Activated CD8-positive, alpha-beta memory T cell treated with anti-CD3 and anti-CD28 coated beads, Interleukin-2, amount 50 U/mL, for 1 hour (primary cell): ENCODE data around the gene EGFL7.
"Not testable (repeated sequence)": the region's sequence is repeated elsewhere in the genome, so short reads cannot be mapped to it uniquely, and the experiment has no call there.

Experiments
- DNase-seq: peaks from one replicate; pipeline ENCODE4 v3.0.0-alpha.2; 2020; ENCODE audit errors: extremely low read depth

The EGFL7 gene

DNA sequence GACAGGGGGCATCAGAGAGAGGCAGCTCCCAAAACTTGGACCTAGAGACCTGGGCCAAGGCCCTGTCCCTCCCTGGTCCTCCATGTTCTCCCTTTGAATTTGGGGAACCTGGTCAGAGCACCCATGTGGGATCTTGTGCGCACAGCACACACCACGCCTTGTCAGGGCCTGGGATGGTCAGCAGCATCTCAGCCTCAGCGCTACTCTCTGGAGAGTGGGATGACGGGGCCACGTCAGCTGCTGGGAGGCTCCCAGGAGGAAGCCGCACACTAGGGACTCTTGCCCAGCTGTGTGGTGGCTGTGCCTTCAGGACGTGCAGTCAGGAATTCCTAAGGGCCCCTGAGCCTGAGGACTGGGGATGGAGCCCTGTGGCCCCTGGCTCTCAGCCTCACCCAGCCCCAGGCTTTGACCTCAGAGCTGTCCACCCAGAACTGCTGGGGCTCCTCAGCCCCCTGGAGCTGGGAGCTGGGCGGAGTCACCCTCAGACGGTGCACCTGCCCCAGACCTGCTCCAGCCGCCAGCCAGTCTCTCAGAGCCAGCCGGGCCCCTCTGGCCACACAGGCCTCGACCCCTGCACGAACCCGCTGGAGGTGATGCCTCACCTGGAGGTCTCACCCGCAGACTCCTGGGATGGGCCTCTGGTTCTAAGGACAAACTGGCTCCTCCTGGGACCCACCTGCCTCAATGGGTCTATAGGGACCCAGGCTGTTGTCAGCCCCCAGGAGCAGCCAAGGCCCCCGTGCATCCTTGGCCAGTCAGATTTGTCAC is 38.3 kb upstream of the EGFL7 start:
- no peak for DNase-seq

- no peak for DNase-seq
Measured at GRCh38 chr9:136625101-136626065, 37.3 kb upstream of the EGFL7 start.

- no peak for DNase-seq
Measured at GRCh38 chr9:136626066-136626725, 36.5 kb upstream of the EGFL7 start.

- DNase-seq = no peak
Measured at GRCh38 chr9:136626740-136627642, 35.7 kb upstream of the EGFL7 start.

GRCh38 chr9:136627703-136628102 is 35.0 kb upstream of the EGFL7 start:
- DNase-seq = no peak

DNA sequence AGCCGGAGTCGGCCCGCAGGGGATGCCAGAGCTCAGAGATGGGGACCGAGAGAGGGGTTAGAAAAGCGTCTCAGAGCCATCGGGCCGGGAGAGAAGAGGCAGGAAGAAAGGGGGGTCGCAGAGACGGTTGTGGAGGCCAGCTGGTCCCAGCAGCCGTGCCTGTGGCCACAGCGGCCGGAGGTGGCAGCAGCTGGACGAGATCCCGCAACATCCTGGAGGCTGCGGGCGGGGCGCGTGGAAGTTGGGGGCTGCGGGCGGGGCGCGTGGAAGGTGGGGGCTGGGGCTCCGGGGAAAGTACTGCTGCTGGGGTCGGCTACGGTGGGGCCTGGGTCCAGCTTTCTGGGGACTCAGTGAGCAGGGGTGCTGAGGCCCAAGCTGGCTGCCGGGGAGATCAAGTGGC is 34.4 kb upstream of the EGFL7 start:
- DNase-seq = no peak

- no peak for DNase-seq
Measured at GRCh38 chr9:136629001-136629878, 33.5 kb upstream of the EGFL7 start.

DNA sequence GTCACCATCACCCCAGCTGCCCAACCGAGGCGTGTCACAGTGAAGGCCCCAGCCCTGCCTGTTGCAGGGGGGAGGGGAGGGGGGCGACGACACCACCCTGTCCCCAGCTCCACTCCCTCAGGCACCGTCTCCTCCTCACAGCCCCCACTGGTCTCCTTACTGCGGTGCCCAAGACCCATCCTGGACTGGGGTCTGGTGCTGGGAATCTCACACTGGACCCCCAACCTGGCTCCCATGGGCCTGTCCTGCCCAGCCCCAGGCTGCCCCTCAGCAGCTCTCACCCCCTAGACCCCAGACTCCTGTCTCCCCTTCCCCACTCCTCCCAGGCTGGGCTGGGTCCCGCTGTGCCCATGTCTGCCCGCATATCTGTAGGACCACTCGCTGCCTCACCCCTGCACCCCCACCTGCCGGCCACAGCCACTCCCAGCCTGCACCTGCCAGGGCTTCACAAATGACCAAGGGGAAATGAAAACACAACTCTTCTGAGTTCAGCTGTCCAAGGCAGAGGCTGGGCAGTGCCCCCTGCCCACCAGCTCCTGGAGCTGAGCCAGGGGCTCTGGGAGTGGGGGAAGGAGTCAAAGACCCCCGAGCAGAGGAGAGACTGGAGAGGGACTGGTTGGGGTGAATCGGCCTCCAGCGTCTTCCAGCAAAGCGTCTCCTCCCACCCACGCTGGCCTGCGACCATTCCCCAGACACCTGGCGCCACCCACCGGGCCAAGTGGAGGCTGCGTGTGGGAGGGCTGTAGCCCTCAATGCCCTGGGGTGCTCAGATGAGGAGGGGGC is 32.6 kb upstream of the EGFL7 start:
- DNase-seq = no peak

- no peak for DNase-seq
Measured at GRCh38 chr9:136630662-136630992, 32.1 kb upstream of the EGFL7 start.

DNA sequence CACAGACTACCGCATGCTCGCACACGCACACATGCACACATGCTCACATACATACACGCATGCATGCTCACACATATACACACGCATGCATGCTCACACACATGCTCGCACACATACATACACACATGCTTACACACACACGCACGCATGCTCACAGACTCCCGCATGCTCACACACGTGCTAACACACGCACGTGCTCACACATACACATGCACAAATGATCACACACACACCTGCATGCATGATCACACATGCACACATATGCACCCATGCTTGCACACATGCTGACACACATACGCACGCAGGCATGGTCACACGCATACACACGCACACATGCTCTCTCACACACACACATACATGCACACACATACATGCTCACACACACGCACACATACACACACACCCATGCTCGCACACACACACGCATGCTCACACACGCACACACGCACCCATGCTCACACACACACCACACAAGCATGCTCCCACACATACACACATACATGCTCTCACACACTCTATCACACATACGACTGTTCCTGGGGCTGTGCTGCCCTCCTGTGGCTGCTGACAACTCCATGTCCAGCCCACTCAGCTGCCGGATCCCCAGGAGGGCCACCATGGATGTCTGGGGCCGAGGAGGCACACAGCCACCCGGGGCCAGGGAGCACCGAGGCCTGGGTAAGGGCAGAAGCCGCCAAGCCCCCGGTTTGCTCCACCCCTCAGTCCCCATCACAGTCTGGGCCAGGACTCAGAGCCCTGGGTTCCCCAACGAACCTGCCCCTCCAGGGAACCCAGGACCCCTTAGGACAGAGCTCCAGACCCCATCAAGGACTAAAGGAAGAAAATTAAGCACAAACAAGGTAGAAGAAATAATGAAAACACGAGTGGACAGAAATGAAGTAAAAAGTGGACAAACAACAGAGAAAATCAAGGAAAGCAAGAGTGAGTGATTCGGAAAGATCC is 31.4 kb upstream of the EGFL7 start:
- DNase-seq = peak; percentile 55

GRCh38 chr9:136632072-136632471 is 30.6 kb upstream of the EGFL7 start:
- not testable (repeated sequence) for DNase-seq

DNA sequence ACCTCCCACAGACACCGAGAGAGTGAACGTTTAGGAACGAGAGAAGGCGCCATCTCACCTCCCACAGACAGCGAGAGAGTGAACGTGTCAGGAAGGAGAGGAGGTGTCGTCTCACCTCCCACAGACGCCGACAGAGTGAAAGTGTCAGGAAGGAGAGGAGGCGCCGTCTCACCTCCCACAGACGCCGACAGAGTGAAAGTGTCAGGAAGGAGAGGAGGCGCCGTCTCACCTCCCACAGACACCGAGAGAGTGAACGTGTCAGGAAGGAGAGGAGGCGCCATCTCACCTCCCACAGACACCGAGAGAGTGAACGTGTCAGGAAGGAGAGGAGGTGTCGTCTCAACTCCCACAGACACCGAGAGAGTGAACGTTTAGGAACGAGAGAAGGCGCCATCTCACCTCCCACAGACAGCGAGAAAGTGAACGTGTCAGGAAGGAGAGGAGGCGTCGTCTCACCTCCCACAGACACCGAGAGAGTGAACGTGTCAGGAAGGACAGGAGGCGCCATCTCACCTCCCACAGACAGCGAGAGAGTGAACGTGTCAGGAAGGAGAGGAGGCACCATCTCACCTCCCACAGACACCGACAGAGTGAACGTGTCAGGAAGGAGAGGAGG is 30.1 kb upstream of the EGFL7 start:
- DNase-seq = not testable (repeated sequence)

GRCh38 chr9:136634904-136635303 is 27.8 kb upstream of the EGFL7 start:
- no peak for DNase-seq

DNA sequence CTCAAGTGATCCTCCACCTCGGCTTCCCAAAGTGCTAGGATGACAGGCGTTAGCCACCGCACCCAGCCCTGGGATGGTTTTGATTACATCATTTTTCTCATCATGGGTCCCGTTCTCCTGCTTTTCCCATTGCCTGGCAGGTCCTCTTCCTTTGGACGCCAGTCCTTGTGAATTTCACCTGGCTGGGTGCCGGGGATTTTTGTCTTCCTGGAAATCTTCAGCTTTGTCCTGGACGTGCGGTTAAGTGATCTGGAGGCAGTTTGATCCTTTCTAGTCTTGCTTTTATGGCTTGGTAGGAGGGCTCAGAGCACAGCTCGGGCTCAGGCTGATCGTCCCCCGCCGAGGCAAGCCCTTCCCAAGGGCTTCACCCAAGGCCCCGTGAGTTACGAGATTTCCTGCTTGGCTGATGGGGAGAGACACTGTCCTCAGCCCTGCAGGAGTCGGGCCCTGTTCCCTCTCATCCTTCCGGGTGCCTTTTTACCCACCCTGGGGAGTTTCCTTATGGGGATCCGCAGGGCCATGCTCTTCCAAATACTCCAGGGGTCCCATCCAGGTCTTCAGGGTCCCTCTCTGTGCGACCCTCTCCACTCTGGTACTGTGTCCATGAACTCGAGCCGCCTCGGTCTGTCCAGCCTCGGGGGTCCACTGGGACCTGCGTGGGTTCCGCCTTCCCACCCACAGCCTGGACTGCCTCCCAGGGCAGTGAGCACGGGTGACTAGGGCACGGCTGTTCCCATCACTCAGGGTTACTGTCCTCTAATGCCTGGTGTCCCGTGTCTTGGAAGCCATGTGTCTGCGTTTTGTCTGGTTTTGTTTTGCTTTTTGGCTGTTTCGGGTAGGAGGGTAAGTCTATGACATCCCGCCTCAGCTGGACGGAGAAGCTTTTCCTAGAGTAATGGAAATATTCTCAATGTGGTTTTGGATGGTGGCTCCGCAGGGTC is 22.3 kb upstream of the EGFL7 start:
- DNase-seq = no peak

DNA sequence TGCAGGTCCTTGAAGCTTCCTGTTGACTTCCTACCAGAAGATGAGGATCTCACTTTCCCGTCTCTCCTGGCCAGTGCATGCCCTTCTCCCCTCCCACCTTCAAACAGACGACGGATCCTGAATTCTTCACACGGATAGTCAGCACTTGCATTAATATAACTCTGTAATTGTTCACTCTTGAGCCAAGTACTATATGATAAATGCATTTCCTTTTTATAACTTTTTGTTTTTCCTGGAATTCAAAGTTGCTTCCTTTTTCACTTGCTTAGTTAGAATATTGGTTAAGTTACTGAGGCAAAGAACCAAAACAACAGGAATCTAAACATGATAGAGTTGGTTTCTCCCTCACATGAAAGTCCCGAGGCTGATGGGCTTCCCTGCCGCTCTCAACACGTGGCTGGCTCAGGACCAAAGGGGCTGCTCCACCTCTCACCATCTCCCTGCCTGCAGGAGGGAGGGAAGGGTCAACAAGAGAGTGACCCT is 20.2 kb upstream of the EGFL7 start:
- no peak for DNase-seq

DNA sequence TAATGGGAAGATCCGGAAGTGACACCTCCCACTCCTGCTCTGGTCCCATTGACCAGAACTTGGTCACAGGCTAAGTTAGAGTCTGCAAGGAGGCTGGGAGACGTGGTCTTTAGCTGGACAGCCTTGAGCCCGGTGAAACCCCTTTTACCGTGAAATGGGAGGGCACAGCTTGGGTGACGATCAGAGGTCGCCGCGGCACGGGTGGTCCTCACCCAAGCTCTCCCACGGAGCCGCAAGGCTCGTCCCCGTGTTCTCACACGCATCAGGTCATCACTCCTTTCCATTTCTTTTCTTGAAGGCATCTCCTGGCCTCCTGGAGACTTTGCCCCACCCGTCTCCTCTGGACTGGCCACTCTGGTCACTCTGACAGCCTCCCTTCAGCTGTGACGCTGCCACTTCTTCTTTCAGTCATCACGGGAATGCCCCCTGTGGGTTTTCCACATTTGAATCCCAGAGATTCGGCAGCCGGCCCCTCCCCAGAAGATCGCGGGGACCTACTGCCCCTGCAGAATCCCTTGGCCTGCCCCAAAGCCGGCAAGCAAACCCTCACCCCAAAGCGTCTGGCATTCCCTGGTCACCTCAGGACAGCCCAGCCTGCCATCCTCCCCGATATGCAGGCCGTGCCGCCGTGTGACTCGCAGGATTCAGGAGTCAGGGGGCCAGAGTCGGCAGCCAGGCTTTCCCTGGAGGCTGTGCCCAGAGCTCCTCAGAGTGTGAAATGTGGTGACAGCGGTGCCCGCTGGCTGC is 18.9 kb upstream of the EGFL7 start:
- DNase-seq = no peak
